Measurements from ENCODE around the gene UBP1. TPM values are rescaled to one million over a fixed set of nuclear protein-coding genes. Genes with fewer than 3 reads are reported as not detected.

The UBP1 gene
- total RNA-seq, 4 donors from 2014 or later: 39.7 to 70.4 (median 55.6) TPM

DNA sequence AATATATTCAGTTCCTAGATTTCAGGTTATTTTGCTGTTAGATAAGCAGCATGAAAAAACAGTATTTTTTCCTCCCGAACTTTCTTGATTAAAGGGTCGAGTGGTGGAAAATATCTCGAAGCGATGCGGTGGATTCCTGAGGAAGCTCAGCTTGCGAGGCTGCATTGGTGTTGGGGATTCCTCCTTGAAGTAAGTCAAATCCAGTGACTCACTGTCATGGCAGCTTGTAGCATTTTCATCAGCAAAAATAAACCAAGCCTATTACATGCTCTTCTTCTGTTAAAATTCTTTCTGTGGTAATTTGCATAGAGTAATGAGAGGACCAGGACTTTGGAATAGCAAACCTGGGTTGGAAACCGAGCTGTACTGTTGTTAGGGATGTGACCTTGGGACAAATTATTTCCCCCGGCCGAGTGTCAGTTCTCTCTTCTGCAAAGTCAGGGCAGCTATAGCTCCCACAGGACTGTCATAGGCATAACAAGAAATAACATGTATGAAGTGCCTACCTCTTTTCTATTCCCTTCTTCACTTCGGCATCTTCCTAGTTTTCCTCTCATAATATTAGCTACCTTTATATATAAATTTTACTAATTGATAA is 75.6 kb downstream of the UBP1 start:
- TF ChIP-seq CTCF (IDR thresholded peaks at IDR 0.05) (no peak), POLR2A (IDR thresholded peaks at IDR 0.05) (no peak), POLR2AphosphoS5 (IDR thresholded peaks at IDR 0.05) (no peak), EP300 (IDR thresholded peaks at IDR 0.05) (no peak)
- 84% methylated on average over 10 of the region's 10 CpGs for WGBS
- no peaks in the 10 kb centered on the region for H3K36me3 ChIP-seq
- no peaks in the 10 kb centered on the region for H3K9me3 ChIP-seq
- no peaks in the 10 kb centered on the region for H3K4me1 ChIP-seq
- H3K27ac ChIP-seq: no peak overlapping the region
- H3K27me3 ChIP-seq: no peaks in the 10 kb centered on the region
- no peak overlapping the region for H3K4me3 ChIP-seq
- DNase-seq (ENCODE audit: low spot score in 2 of 2): no peak

DNA sequence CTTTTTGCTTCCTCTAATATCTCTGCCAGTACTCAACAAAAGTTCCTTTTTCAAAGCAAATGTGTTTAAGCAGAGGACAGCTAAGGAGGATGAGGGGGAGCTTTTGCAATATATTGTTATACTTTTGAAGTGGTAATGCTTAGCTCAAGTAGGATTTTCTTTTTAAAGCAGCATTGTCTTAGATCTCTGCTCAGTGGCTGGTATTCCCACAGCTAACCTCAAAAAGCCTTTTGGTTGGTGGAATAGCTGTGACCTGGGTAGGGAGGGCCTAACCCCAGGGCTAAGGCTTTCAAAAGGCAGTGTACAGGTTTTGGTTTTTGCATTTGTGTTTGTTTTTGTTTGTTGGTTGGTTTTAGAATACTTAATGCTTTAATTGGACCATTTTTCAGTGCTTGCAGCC is 76.1 kb downstream of the UBP1 start:
- Histone ChIP-seq H3K4me3 (no peak overlapping the region), H3K27me3 (no peaks in the 10 kb centered on the region), H3K9me3 (no peaks in the 10 kb centered on the region), H3K36me3 (no peaks in the 10 kb centered on the region), H3K27ac (no peak overlapping the region), H3K4me1 (no peaks in the 10 kb centered on the region)
- DNase-seq (ENCODE audit: low spot score in 2 of 2): no peak
- TF ChIP-seq POLR2AphosphoS5 (IDR thresholded peaks at IDR 0.05): no peak
- no peak for TF ChIP-seq POLR2A (IDR thresholded peaks at IDR 0.05)
- TF ChIP-seq CTCF (IDR thresholded peaks at IDR 0.05): no peak
- no peak for TF ChIP-seq EP300 (IDR thresholded peaks at IDR 0.05)

DNA sequence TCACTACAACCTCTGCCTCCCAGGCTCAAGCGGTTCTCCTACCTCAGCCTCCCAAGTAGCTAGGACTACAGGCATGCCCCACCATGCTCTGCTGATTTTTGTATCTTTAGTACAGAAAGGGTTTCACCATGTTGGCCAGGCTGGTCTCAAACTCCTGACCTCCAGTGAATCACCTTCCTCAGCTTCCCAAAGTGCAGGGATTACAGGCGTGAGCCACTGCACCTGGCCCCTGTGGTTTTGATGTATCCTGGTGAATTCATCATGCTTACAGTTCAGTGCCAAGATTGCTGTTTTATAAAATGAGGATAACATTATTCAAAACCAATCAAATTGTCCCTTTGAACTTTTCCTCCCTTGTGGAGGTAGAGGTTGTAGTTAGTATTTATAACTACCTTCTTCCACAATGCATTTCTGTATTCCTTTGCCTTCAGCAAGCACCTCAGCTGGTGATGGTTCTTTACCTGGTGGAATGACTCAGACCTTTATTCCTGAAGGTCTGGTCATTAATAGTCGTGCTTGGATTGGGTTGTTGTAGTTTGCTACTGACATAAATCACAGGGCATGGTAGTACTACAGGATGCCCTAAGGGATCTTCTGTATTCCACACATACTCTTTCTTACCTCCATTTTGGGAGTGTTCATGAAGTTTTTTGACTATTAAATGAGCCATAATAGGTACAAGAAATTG is 76.9 kb downstream of the UBP1 start:
- H3K27ac ChIP-seq: no peak overlapping the region
- no peak overlapping the region for H3K4me3 ChIP-seq
- no peaks in the 10 kb centered on the region for H3K9me3 ChIP-seq
- H3K4me1 ChIP-seq: no peaks in the 10 kb centered on the region
- TF ChIP-seq POLR2AphosphoS5 (IDR thresholded peaks at IDR 0.05): no peak
- no peak for TF ChIP-seq CTCF (IDR thresholded peaks at IDR 0.05)
- no peaks in the 10 kb centered on the region for H3K36me3 ChIP-seq
- no peak for DNase-seq (ENCODE audit: low spot score in 2 of 2)
- WGBS: 82% methylated on average over 3 of the region's 3 CpGs
- no peaks in the 10 kb centered on the region for H3K27me3 ChIP-seq

- no peak overlapping the region for H3K4me3 ChIP-seq
- H3K27ac ChIP-seq: no peak overlapping the region
- H3K27me3 ChIP-seq: no peaks in the 10 kb centered on the region
- no peak for TF ChIP-seq CTCF (IDR thresholded peaks at IDR 0.05)
- TF ChIP-seq POLR2AphosphoS5 (IDR thresholded peaks at IDR 0.05): no peak
- peaks cover 3% of the 10 kb centered on the region for H3K4me1 ChIP-seq
- WGBS: 54% methylated on average over 1 of the region's 1 CpG
- H3K36me3 ChIP-seq: no peaks in the 10 kb centered on the region
- H3K9me3 ChIP-seq: no peaks in the 10 kb centered on the region
- DNase-seq (ENCODE audit: low spot score in 2 of 2): no peak
Measured at GRCh38 chr3:33360136-33360825, 79.9 kb downstream of the UBP1 start.

GRCh38 chr3:33358172-33358781 is 81.9 kb downstream of the UBP1 start:
- no peak overlapping the region for H3K27ac ChIP-seq
- H3K4me3 ChIP-seq: no peak overlapping the region
- WGBS: 51% methylated on average over 4 of the region's 4 CpGs
- H3K27me3 ChIP-seq: no peaks in the 10 kb centered on the region
- no peak for DNase-seq (ENCODE audit: low spot score in 2 of 2)
- TF ChIP-seq CTCF (IDR thresholded peaks at IDR 0.05) (no peak), POLR2A (IDR thresholded peaks at IDR 0.05) (no peak), POLR2AphosphoS5 (IDR thresholded peaks at IDR 0.05) (no peak), EP300 (IDR thresholded peaks at IDR 0.05) (no peak)
- H3K36me3 ChIP-seq: no peaks in the 10 kb centered on the region
- peaks cover 4% of the 10 kb centered on the region for H3K4me1 ChIP-seq
- H3K9me3 ChIP-seq: no peaks in the 10 kb centered on the region
